Renal cortex interstitium (tissue), 11 donors: ENCODE data around the gene ASPG. TPM values are rescaled to one million over a fixed set of nuclear protein-coding genes. Genes with fewer than 3 reads are reported as not detected.
A peak's percentile ranks its signal among the peaks of the same experiment; 100 is the strongest.
"Not testable (repeated sequence)": the region's sequence is repeated elsewhere in the genome, so short reads cannot be mapped to it uniquely, and the experiment has no call there.

Experiments used
- DNase-seq, 11 donors: peaks; one replicate each; pipeline ENCODE4 v3.0.0-alpha.2; 2013; ENCODE audit warnings: low read depth in 9 of 11, low spot score in 4 of 11; ENCODE audit errors: extremely low read depth in 1 of 11
- polyA plus RNA-seq, 3 donors: library from polyadenylated mRNA; unstranded; fragments of 120-200 nt; gene quantifications; one replicate each; pipeline ENCODE4 v1.2.1, GENCODE V29; 2013; ENCODE audit not compliant: insufficient read length in 3 of 3

Gene ASPG
- polyA plus RNA-seq, 3 donors, result 10.1 to 17.3 (median 13.1) TPM

GRCh38 chr14:104149617-104150135 is 64.2 kb downstream of the ASPG start:
- peak in 1 of 11 donors; percentile 56 for DNase-seq

- peak in 7 of 11 donors; percentile 52 to 73 (median 70) for DNase-seq
Measured at GRCh38 chr14:104150136-104151025, 64.9 kb downstream of the ASPG start.

- DNase-seq, result no peak
Measured at GRCh38 chr14:104151026-104151381, 65.5 kb downstream of the ASPG start.

GRCh38 chr14:104151566-104152245 is 66.2 kb downstream of the ASPG start:
- DNase-seq, result no peak

- DNase-seq, result no peak
Measured at GRCh38 chr14:104152246-104152575, 66.7 kb downstream of the ASPG start.

- DNase-seq, result no peak
Measured at GRCh38 chr14:104152686-104153393, 67.3 kb downstream of the ASPG start.

- not testable (repeated sequence) for DNase-seq
Measured at GRCh38 chr14:104153394-104153755, 67.9 kb downstream of the ASPG start.

- DNase-seq, result no peak
Measured at GRCh38 chr14:104154246-104154645, 68.7 kb downstream of the ASPG start.

- DNase-seq, result no peak
Measured at GRCh38 chr14:104155513-104155912, 70.0 kb downstream of the ASPG start.

- DNase-seq, result no peak
Measured at GRCh38 chr14:104156142-104156541, 70.6 kb downstream of the ASPG start.

GRCh38 chr14:104157016-104157928 is 71.8 kb downstream of the ASPG start:
- no peak for DNase-seq

- no peak for DNase-seq
Measured at GRCh38 chr14:104158827-104159798, 73.6 kb downstream of the ASPG start.

GRCh38 chr14:104159990-104160389 is 74.5 kb downstream of the ASPG start:
- DNase-seq, result no peak

- no peak for DNase-seq
Measured at GRCh38 chr14:104161602-104162367, 76.3 kb downstream of the ASPG start.

- DNase-seq, result no peak
Measured at GRCh38 chr14:104162495-104162894, 77.0 kb downstream of the ASPG start.

GRCh38 chr14:104163541-104163940 is 78.0 kb downstream of the ASPG start:
- DNase-seq, result no peak

GRCh38 chr14:104164041-104164440 is 78.5 kb downstream of the ASPG start:
- DNase-seq, result no peak
